Activated naive CD8-positive, alpha-beta T cell (primary cell): Measurements from ENCODE around the gene HOTAIR.
A peak's percentile ranks its signal among the peaks of the same experiment; 100 is the strongest.

Experiments used
- H3K27ac Mint-ChIP-seq: one replicate; pipeline ENCODE4 v1.8.0; 2021; ENCODE audit warnings: mixed read lengths
- H3K27me3 Mint-ChIP-seq: one replicate; pipeline ENCODE4 v1.8.0; 2021; ENCODE audit warnings: mixed read lengths
- H3K36me3 Mint-ChIP-seq: one replicate; pipeline ENCODE4 v1.8.0; 2021; ENCODE audit warnings: mixed read lengths
- H3K4me1 Mint-ChIP-seq: one replicate; pipeline ENCODE4 v1.8.0; 2021; ENCODE audit warnings: low read depth, mixed read lengths
- H3K4me3 Mint-ChIP-seq: one replicate; pipeline ENCODE4 v1.8.0; 2021; ENCODE audit warnings: mild to moderate bottlenecking, mixed read lengths
- H3K9me3 Mint-ChIP-seq: one replicate; pipeline ENCODE4 v1.8.0; 2021; ENCODE audit warnings: low read depth, mixed read lengths

Gene HOTAIR

GRCh38 chr12:54005531-54005852 is 30.7 kb upstream of the HOTAIR start:
- H3K36me3 Mint-ChIP-seq = no peaks in the 10 kb centered on the region
- H3K27me3 Mint-ChIP-seq = peaks cover 46% of the 10 kb centered on the region
- H3K27ac Mint-ChIP-seq = no peak overlapping the region
- peaks cover 22% of the 10 kb centered on the region for H3K4me1 Mint-ChIP-seq
- H3K9me3 Mint-ChIP-seq = no peaks in the 10 kb centered on the region
- peak overlapping the region; percentile 38 for H3K4me3 Mint-ChIP-seq

- Mint-ChIP-seq H3K27ac (no peak overlapping the region), H3K27me3 (peaks cover 43% of the 10 kb centered on the region), H3K9me3 (no peaks in the 10 kb centered on the region), H3K36me3 (no peaks in the 10 kb centered on the region), H3K4me3 (peak overlapping the region; percentile 38), H3K4me1 (peaks cover 23% of the 10 kb centered on the region)
Observed at GRCh38 chr12:54004841-54005530, 30.2 kb upstream of the HOTAIR start.

- no peaks in the 10 kb centered on the region for H3K9me3 Mint-ChIP-seq
- H3K27me3 Mint-ChIP-seq = peaks cover 40% of the 10 kb centered on the region
- H3K27ac Mint-ChIP-seq = no peak overlapping the region
- H3K36me3 Mint-ChIP-seq = no peaks in the 10 kb centered on the region
- H3K4me3 Mint-ChIP-seq = no peak overlapping the region
- peaks cover 22% of the 10 kb centered on the region for H3K4me1 Mint-ChIP-seq
Observed at GRCh38 chr12:54004063-54004840, 29.5 kb upstream of the HOTAIR start.

GRCh38 chr12:54003625-54004024 is 28.9 kb upstream of the HOTAIR start:
- Mint-ChIP-seq H3K27me3 (peaks cover 43% of the 10 kb centered on the region), H3K4me1 (peaks cover 21% of the 10 kb centered on the region), H3K4me3 (no peak overlapping the region), H3K27ac (peak overlapping the region; percentile 70), H3K36me3 (no peaks in the 10 kb centered on the region), H3K9me3 (no peaks in the 10 kb centered on the region)

- peaks cover 50% of the 10 kb centered on the region for H3K27me3 Mint-ChIP-seq
- H3K9me3 Mint-ChIP-seq = no peaks in the 10 kb centered on the region
- H3K4me3 Mint-ChIP-seq = peak overlapping the region; percentile 15
- H3K27ac Mint-ChIP-seq = no peak overlapping the region
- no peaks in the 10 kb centered on the region for H3K36me3 Mint-ChIP-seq
- peaks cover 22% of the 10 kb centered on the region for H3K4me1 Mint-ChIP-seq
Observed at GRCh38 chr12:54002915-54003389, 28.2 kb upstream of the HOTAIR start.

- peak overlapping the region; percentile 15 for H3K4me3 Mint-ChIP-seq
Observed at GRCh38 chr12:54002278-54002914, 27.6 kb upstream of the HOTAIR start.

GRCh38 chr12:54001283-54002187 is 26.8 kb upstream of the HOTAIR start:
- H3K27me3 Mint-ChIP-seq = peaks cover 52% of the 10 kb centered on the region
- no peak overlapping the region for H3K27ac Mint-ChIP-seq
- no peaks in the 10 kb centered on the region for H3K9me3 Mint-ChIP-seq
- no peak overlapping the region for H3K4me3 Mint-ChIP-seq
- H3K36me3 Mint-ChIP-seq = no peaks in the 10 kb centered on the region
- H3K4me1 Mint-ChIP-seq = peaks cover 29% of the 10 kb centered on the region

More at GRCh38 chr12:54002278-54002914, 27.6 kb upstream of the HOTAIR start:
- peaks cover 27% of the 10 kb centered on the region for H3K4me1 Mint-ChIP-seq
- H3K9me3 Mint-ChIP-seq = no peaks in the 10 kb centered on the region
- no peak overlapping the region for H3K27ac Mint-ChIP-seq
- H3K36me3 Mint-ChIP-seq = no peaks in the 10 kb centered on the region
- H3K27me3 Mint-ChIP-seq = peaks cover 52% of the 10 kb centered on the region

GRCh38 chr12:54000116-54001114 is 25.7 kb upstream of the HOTAIR start, which contains the start of gene HOXC9:
TSS of gene HOXC9 (plus strand) at chr12:54000161. CDS start at chr12:54000189, 28 bp downstream.
- Mint-ChIP-seq H3K27me3 (peaks cover 46% of the 10 kb centered on the region), H3K27ac (no peak within 1 kb of the TSS), H3K4me1 (peaks cover 29% of the 10 kb centered on the region), H3K4me3 (peak within 1 kb of the TSS; percentile 65), H3K36me3 (no peaks in the 10 kb centered on the region), H3K9me3 (no peaks in the 10 kb centered on the region)

- H3K4me3 Mint-ChIP-seq = peak overlapping the region; percentile 65
- H3K36me3 Mint-ChIP-seq = no peaks in the 10 kb centered on the region
- H3K27ac Mint-ChIP-seq = no peak overlapping the region
- H3K4me1 Mint-ChIP-seq = peaks cover 32% of the 10 kb centered on the region
- H3K27me3 Mint-ChIP-seq = peaks cover 47% of the 10 kb centered on the region
- H3K9me3 Mint-ChIP-seq = no peaks in the 10 kb centered on the region
Observed at GRCh38 chr12:53999559-54000115, 24.9 kb upstream of the HOTAIR start.

GRCh38 chr12:53998900-53999236 is 24.1 kb upstream of the HOTAIR start:
- H3K4me3 Mint-ChIP-seq = no peak overlapping the region
- H3K27me3 Mint-ChIP-seq = peaks cover 50% of the 10 kb centered on the region
- H3K36me3 Mint-ChIP-seq = no peaks in the 10 kb centered on the region
- no peaks in the 10 kb centered on the region for H3K9me3 Mint-ChIP-seq
- H3K27ac Mint-ChIP-seq = no peak overlapping the region
- H3K4me1 Mint-ChIP-seq = peaks cover 36% of the 10 kb centered on the region

GRCh38 chr12:53998110-53998899 is 23.6 kb upstream of the HOTAIR start:
- H3K4me1 Mint-ChIP-seq = peaks cover 40% of the 10 kb centered on the region
- H3K36me3 Mint-ChIP-seq = no peaks in the 10 kb centered on the region
- no peak overlapping the region for H3K27ac Mint-ChIP-seq
- peaks cover 50% of the 10 kb centered on the region for H3K27me3 Mint-ChIP-seq
- H3K9me3 Mint-ChIP-seq = no peaks in the 10 kb centered on the region
- no peak overlapping the region for H3K4me3 Mint-ChIP-seq

GRCh38 chr12:53997204-53998109 is 22.7 kb upstream of the HOTAIR start:
- H3K4me1 Mint-ChIP-seq = peaks cover 38% of the 10 kb centered on the region
- H3K4me3 Mint-ChIP-seq = peak overlapping the region; percentile 81
- no peaks in the 10 kb centered on the region for H3K9me3 Mint-ChIP-seq
- H3K36me3 Mint-ChIP-seq = no peaks in the 10 kb centered on the region
- peaks cover 46% of the 10 kb centered on the region for H3K27me3 Mint-ChIP-seq
- no peak overlapping the region for H3K27ac Mint-ChIP-seq
